Astrocyte (in vitro differentiated cells and primary cell): ENCODE measurements around the gene NRROS. TPM values are rescaled to one million over a fixed set of nuclear protein-coding genes. Genes with fewer than 3 reads are reported as not detected.
"Not testable (repeated sequence)": the region's sequence is repeated elsewhere in the genome, so short reads cannot be mapped to it uniquely, and the experiment has no call there.

Experiments used
- DNase-seq: peaks from one replicate; pipeline ENCODE4 v3.0.0-alpha.2; 2010; ENCODE audit warnings: low read depth
- FAIRE-seq: peaks from 2 replicates; lab custom pipeline; 2011; peaks lifted over from hg19 to GRCh38; lab: Jason Lieb, UNC
- H2AFZ ChIP-seq: 2 replicates; pipeline ENCODE4 v1.6.0; 2012; ENCODE audit warnings: low read depth, low read length, inconsistent platforms
- H3K27ac ChIP-seq: 2 replicates; pipeline ENCODE4 v1.5.1; 2011; ENCODE audit warnings: low read depth, low read length, inconsistent platforms
- H3K27me3 ChIP-seq: 2 replicates; pipeline ENCODE4 v1.6.0; 2011; ENCODE audit warnings: low read length, inconsistent platforms; ENCODE audit not compliant: insufficient read depth
- H3K36me3 ChIP-seq: 2 replicates; pipeline ENCODE4 v1.5.1; 2011; ENCODE audit warnings: low read length, inconsistent platforms; ENCODE audit not compliant: insufficient read depth
- H3K4me1 ChIP-seq: 2 replicates; pipeline ENCODE4 v1.5.1; 2011; ENCODE audit warnings: low read length, inconsistent platforms; ENCODE audit not compliant: insufficient read depth
- H3K4me2 ChIP-seq: 2 replicates; pipeline ENCODE4 v1.6.0; 2012; ENCODE audit warnings: low read length, inconsistent platforms
- H3K4me3 ChIP-seq: 2 replicates; pipeline ENCODE4 v1.5.1; 2011; ENCODE audit warnings: low read depth, mild to moderate bottlenecking, low read length, inconsistent platforms; ENCODE audit not compliant: insufficient read depth
- H3K79me2 ChIP-seq: 2 replicates; pipeline ENCODE4 v1.6.0; 2012; ENCODE audit warnings: mild to moderate bottlenecking, low read length, inconsistent platforms; ENCODE audit not compliant: insufficient read depth
- H3K9ac ChIP-seq: 2 replicates; pipeline ENCODE4 v1.6.0; 2012; ENCODE audit warnings: mild to moderate bottlenecking, low read length, inconsistent platforms
- H3K9me3 ChIP-seq: 2 replicates; pipeline ENCODE4 v1.5.1; 2012; ENCODE audit warnings: low read depth, mild to moderate bottlenecking, low read length, inconsistent platforms; ENCODE audit not compliant: insufficient read depth
- H4K20me1 ChIP-seq: 2 replicates; pipeline ENCODE4 v1.6.0; 2012; ENCODE audit warnings: low read length, inconsistent platforms; ENCODE audit not compliant: insufficient read depth
- H3K27ac Mint-ChIP-seq: one replicate; pipeline ENCODE4 v1.8.0; 2021; ENCODE audit warnings: mild to moderate bottlenecking, mixed read lengths; ENCODE audit not compliant: unreplicated experiment
- H3K27me3 Mint-ChIP-seq: one replicate; pipeline ENCODE4 v1.8.0; 2021; ENCODE audit warnings: low read depth, mixed read lengths; ENCODE audit not compliant: unreplicated experiment
- H3K36me3 Mint-ChIP-seq: one replicate; pipeline ENCODE4 v1.8.0; 2021; ENCODE audit warnings: low read depth, mixed read lengths; ENCODE audit not compliant: unreplicated experiment
- H3K4me1 Mint-ChIP-seq: one replicate; pipeline ENCODE4 v1.8.0; 2021; ENCODE audit warnings: low read depth, mixed read lengths; ENCODE audit not compliant: unreplicated experiment
- H3K4me3 Mint-ChIP-seq: one replicate; pipeline ENCODE4 v1.8.0; 2021; ENCODE audit warnings: mild to moderate bottlenecking, moderate library complexity, mixed read lengths; ENCODE audit not compliant: unreplicated experiment
- H3K9me3 Mint-ChIP-seq: one replicate; pipeline ENCODE4 v1.8.0; 2021; ENCODE audit warnings: mild to moderate bottlenecking, mixed read lengths; ENCODE audit not compliant: unreplicated experiment
- EZH2 ChIP-seq: IDR thresholded peaks from 2 replicates; pipeline ENCODE4 v1.6.1; 2012; ENCODE audit warnings: mild to moderate bottlenecking, low read length, inconsistent platforms; ENCODE audit not compliant: insufficient read depth
- total RNA-seq: library from RNA; stranded (reverse); gene quantifications from 2 replicates; pipeline ENCODE4 v1.2.1, GENCODE V29; 2021
- TF ChIP-seq, protein P1 (sequence below): IDR thresholded peaks from 2 replicates; pipeline ENCODE4 v1.5.1; 2011; ENCODE audit warnings: low read depth, mild to moderate bottlenecking, inconsistent platforms, low read length, moderate library complexity; ENCODE audit not compliant: insufficient read depth

Gene NRROS
- total RNA-seq, 1 donor from 2014 or later = not detected

DNA sequence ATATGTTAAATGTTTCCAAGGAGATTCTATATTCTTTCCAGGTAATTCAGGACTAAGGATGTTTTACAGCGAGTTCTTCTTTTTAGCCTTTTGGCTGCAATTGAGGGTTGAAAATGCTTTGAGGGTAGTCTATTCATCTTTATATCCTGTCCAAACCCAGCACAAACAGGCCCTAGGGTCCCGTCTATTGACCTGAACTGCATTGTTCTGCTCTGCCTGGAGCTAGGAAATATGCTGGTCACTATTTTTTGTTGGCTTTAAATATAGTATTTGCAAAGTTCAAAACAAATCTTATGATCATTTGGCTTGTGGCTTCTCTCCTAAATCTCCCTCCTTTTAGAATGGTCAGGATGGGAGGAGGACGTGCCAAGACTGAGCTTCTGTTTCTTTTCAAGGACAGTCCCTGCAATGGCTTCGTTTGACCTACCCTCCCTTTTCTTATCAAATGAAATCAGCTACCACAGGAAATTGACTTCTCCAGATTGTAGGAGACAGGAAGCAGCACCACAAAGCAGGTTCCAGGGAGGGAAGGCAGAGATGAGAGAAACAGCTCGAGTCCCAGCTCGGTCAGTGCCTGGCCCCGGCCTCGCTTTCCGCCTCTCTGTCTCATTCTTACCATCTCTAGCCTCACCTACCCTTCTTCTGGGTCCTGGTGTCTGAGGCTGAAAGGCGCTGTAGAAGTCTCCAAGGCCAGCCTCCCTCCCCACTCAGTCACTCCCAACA lies 27.6 kb upstream of the NRROS start:
- Histone ChIP-seq H3K27me3 (peaks cover 2% of the 10 kb centered on the region), H3K9me3 (no peaks in the 10 kb centered on the region), H3K4me2 (no peak overlapping the region), H3K36me3 (no peaks in the 10 kb centered on the region), H2AFZ (no peak overlapping the region), H3K27ac (no peak overlapping the region), H4K20me1 (no peaks in the 10 kb centered on the region), H3K79me2 (no peaks in the 10 kb centered on the region), H3K4me1 (no peaks in the 10 kb centered on the region), H3K4me3 (no peak overlapping the region), H3K9ac (no peak overlapping the region)
- no peaks in the 10 kb centered on the region for H3K36me3 Mint-ChIP-seq
- H3K4me3 Mint-ChIP-seq = no peak overlapping the region
- no peaks in the 10 kb centered on the region for H3K9me3 Mint-ChIP-seq
- no peak for DNase-seq
- no peak for TF ChIP-seq EZH2
- TF ChIP-seq, protein P1, sequence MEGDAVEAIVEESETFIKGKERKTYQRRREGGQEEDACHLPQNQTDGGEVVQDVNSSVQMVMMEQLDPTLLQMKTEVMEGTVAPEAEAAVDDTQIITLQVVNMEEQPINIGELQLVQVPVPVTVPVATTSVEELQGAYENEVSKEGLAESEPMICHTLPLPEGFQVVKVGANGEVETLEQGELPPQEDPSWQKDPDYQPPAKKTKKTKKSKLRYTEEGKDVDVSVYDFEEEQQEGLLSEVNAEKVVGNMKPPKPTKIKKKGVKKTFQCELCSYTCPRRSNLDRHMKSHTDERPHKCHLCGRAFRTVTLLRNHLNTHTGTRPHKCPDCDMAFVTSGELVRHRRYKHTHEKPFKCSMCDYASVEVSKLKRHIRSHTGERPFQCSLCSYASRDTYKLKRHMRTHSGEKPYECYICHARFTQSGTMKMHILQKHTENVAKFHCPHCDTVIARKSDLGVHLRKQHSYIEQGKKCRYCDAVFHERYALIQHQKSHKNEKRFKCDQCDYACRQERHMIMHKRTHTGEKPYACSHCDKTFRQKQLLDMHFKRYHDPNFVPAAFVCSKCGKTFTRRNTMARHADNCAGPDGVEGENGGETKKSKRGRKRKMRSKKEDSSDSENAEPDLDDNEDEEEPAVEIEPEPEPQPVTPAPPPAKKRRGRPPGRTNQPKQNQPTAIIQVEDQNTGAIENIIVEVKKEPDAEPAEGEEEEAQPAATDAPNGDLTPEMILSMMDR = no peak
- H3K27ac Mint-ChIP-seq = no peak overlapping the region
- H3K27me3 Mint-ChIP-seq = no peaks in the 10 kb centered on the region
- FAIRE-seq = no peak
- peaks cover 4% of the 10 kb centered on the region for H3K4me1 Mint-ChIP-seq

DNA sequence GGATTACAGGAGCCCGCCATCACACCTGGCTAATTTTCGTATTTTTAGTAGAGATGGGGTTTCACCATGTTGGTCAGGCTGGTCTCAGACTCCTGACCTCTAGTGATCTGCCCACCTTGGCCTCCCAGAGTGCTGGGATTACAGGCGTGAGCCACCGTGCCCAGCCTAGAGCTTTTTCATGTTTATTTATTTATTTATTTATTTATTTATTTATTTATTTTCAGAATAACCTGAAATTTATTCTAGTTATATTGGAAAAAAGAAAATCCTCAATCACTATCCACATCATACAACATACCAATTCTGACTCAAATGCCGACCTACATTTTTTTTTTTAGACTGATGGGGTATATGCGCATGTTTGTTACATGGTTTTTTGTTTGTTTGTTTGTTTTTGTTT lies 24.3 kb upstream of the NRROS start:
- H3K4me3 ChIP-seq, H3K4me1 Mint-ChIP-seq: not testable (repeated sequence)

DNA sequence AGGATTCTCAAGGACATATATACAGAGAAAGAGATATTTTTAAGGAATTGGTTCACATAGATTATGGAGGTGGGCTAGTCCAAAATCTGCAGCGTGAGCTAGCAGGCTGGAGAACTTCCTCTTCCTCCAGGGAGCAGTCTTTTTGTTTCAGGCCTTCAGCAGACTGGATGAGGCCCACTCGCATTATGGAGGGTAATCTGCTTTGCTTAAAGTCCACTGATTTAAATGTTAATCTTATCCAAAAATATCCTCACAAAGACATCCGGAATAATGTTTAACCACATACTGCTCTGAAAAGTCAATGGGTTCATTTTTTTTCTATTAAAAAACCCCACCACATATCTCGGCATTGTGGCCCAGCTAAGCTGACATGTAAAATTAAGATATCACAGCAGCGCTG lies 22.2 kb upstream of the NRROS start:
- Histone ChIP-seq H3K4me3 (no peak overlapping the region), H4K20me1 (no peaks in the 10 kb centered on the region), H3K79me2 (no peaks in the 10 kb centered on the region), H3K27ac (no peak overlapping the region), H3K9ac (no peak overlapping the region), H3K36me3 (no peaks in the 10 kb centered on the region), H3K4me1 (no peaks in the 10 kb centered on the region), H3K27me3 (no peaks in the 10 kb centered on the region), H3K9me3 (no peaks in the 10 kb centered on the region), H3K4me2 (no peak overlapping the region), H2AFZ (no peak overlapping the region)
- Mint-ChIP-seq H3K4me3 (no peak overlapping the region), H3K27me3 (no peaks in the 10 kb centered on the region), H3K4me1 (peaks cover 4% of the 10 kb centered on the region), H3K36me3 (no peaks in the 10 kb centered on the region), H3K9me3 (no peaks in the 10 kb centered on the region), H3K27ac (no peak overlapping the region)
- no peak for DNase-seq
- no peak for TF ChIP-seq EZH2
- TF ChIP-seq, protein P1 = no peak
- FAIRE-seq = no peak

More for the DNA sequence above, 24.3 kb upstream of the NRROS start:
- not testable (repeated sequence) for H3K9me3 ChIP-seq, H3K4me2 ChIP-seq, H3K27ac ChIP-seq, H3K79me2 ChIP-seq, FAIRE-seq, H3K9me3 Mint-ChIP-seq, H3K27me3 Mint-ChIP-seq, H3K4me3 Mint-ChIP-seq, H2AFZ ChIP-seq, DNase-seq, H3K36me3 Mint-ChIP-seq, H4K20me1 ChIP-seq, H3K9ac ChIP-seq, H3K27me3 ChIP-seq, H3K4me1 ChIP-seq, H3K36me3 ChIP-seq, H3K27ac Mint-ChIP-seq
